Gastrocnemius medialis (tissue), 4 donors: ENCODE results near the gene THSD4. TPM values are rescaled to one million over a fixed set of nuclear protein-coding genes. Genes with fewer than 3 reads are reported as not detected.

ENCODE experiments used
- ATAC-seq, 2 donors: fragments of 150-250 bp; one replicate each; pipeline ENCODE4 v1.9.1; 2016
- DNase-seq, 2 donors: peaks; one replicate each; pipeline ENCODE4 v3.0.0-alpha.2; 2019
- H3K27ac ChIP-seq, 4 donors: fragments of 200-600 bp; sonication (generic); 1 replicate in 1 of 4; 2 replicates in 3 of 4; pipeline ENCODE4 v1.5.1; 2016 to 2018; ENCODE audit warnings: mild to moderate bottlenecking in 2 of 4, moderate library complexity in 1 of 4
- H3K27me3 ChIP-seq, 3 donors: fragments of 200-600 bp; sonication (generic) in 2 of 3; 1 replicate in 1 of 3; 2 replicates in 2 of 3; pipeline versions ENCODE4 v1.5.1 to v1.6.0; 2016 to 2019; ENCODE audit warnings: mild to moderate bottlenecking in 1 of 3, moderate library complexity in 1 of 3
- H3K36me3 ChIP-seq, 2 donors: fragments of 200-600 bp; sonication (generic) in 1 of 2; one replicate each; pipeline ENCODE4 v1.5.1; 2017 to 2018
- H3K4me1 ChIP-seq, 2 donors: fragments of 200-600 bp; sonication (generic) in 1 of 2; one replicate each; pipeline ENCODE4 v1.5.1; 2016 to 2017; ENCODE audit warnings: mild to moderate bottlenecking in 2 of 2
- H3K4me3 ChIP-seq, 4 donors: fragments of 200-600 bp; sonication (generic) in 3 of 4; 1 replicate in 1 of 4; 2 replicates in 3 of 4; pipeline ENCODE4 v1.5.1; 2016 to 2019; ENCODE audit warnings: mild to moderate bottlenecking in 2 of 4
- H3K9me3 ChIP-seq, 3 donors: fragments of 200-600 bp; sonication (generic) in 2 of 3; 1 replicate in 1 of 3; 2 replicates in 2 of 3; pipeline ENCODE4 v1.5.1; 2016 to 2019
- CTCF ChIP-seq, 5 experiments: fragments of 450-650 bp in 3 of 5; fragments of 200-600 bp in 2 of 5; sonication (generic) in 2 of 5; IDR thresholded peaks in 4 of 5; conservative IDR thresholded peaks in 1 of 5; 1 replicate in 4 of 5; 2 replicates in 1 of 5; pipeline ENCODE4 v1.5.1; 2016 to 2019; ENCODE audit warnings: antibody characterized with exemption in 5 of 5, mild to moderate bottlenecking in 3 of 5, moderate library complexity in 3 of 5
- POLR2A ChIP-seq, 2 donors: fragments of 450-650 bp; IDR thresholded peaks; one replicate each; pipeline ENCODE4 v1.6.1; 2017; ENCODE audit warnings: antibody characterized with exemption in 2 of 2, mild to moderate bottlenecking in 2 of 2, moderate library complexity in 2 of 2
- in situ Hi-C, 4 donors: fragments of 200-750 bp; cut with MboI; loops; one replicate each; pipeline versions ENCODE4 v1.15.0 to v1.8.0; 2017; ENCODE audit warnings: low sequenced_read_pairs in 4 of 4
- intact Hi-C: fragments of 100-400 bp; cut with DNase I; formaldehyde crosslinking; loops from one replicate; pipeline ENCODE4 v1.15.1; 2023; ENCODE audit warnings: low total_unique reads
- total RNA-seq, 4 donors: library from RNA; depleted of rRNA; stranded (reverse); fragments of >200 nt; gene quantifications; one replicate each; pipeline versions ENCODE4 v1.1.0 to v1.2.3, GENCODE V29; 2016

THSD4 gene
- total RNA-seq, 4 donors from 2014 or later = 0.35 to 3.1 (median 0.60) TPM

GRCh38 chr15:71761649-71762048 is 646.4 kb downstream of the THSD4 start:
- Histone ChIP-seq H3K27me3 (no peaks in the 10 kb centered on the region), H3K9me3 (no peaks in the 10 kb centered on the region), H3K27ac (peak overlapping the region in 1 of 4 donors; percentile 41), H3K4me1 (no peaks in the 10 kb centered on the region), H3K36me3 (no peaks in the 10 kb centered on the region), H3K4me3 (no peak overlapping the region)
- no peak for DNase-seq
- ATAC-seq = peak; percentile 23 to 46
- TF ChIP-seq POLR2A (IDR thresholded peaks at IDR 0.05) (no peak), CTCF (IDR thresholded peaks at IDR 0.05 in 4 of 5, conservative IDR thresholded peaks at IDR 0.05 in 1 of 5) (no peak)
- in situ Hi-C loops (loop anchor here in 1 of 4 donors (25.0 kb wide), 1 partner anchor 401 kb away; no protein-coding TSS in a partner anchor), intact Hi-C loops (no loop called here)

GRCh38 chr15:71768184-71768583 is 652.9 kb downstream of the THSD4 start:
- Histone ChIP-seq H3K27me3 (no peaks in the 10 kb centered on the region), H3K27ac (no peak overlapping the region), H3K4me3 (no peak overlapping the region), H3K4me1 (no peaks in the 10 kb centered on the region), H3K36me3 (no peaks in the 10 kb centered on the region), H3K9me3 (no peaks in the 10 kb centered on the region)
- in situ Hi-C loops (loop anchor here in 1 of 4 donors (25.0 kb wide), 1 partner anchor 394 kb away; no protein-coding TSS in a partner anchor), intact Hi-C loops (no loop called here)
- TF ChIP-seq POLR2A (IDR thresholded peaks at IDR 0.05) (no peak), CTCF (IDR thresholded peaks at IDR 0.05 in 4 of 5, conservative IDR thresholded peaks at IDR 0.05 in 1 of 5) (no peak)
- ATAC-seq (no peak), DNase-seq (no peak)

- no peak for ATAC-seq
- H3K27me3 ChIP-seq = no peaks in the 10 kb centered on the region
- no peaks in the 10 kb centered on the region for H3K36me3 ChIP-seq
- no peaks in the 10 kb centered on the region for H3K9me3 ChIP-seq
- no peak for DNase-seq
- H3K4me3 ChIP-seq = no peak overlapping the region
- in situ Hi-C loops = loop anchor here in 1 of 4 donors (25.0 kb wide), 1 partner anchor 389 kb away; no protein-coding TSS in a partner anchor
- intact Hi-C loops = no loop called here
- H3K4me1 ChIP-seq = no peaks in the 10 kb centered on the region
- no peak overlapping the region for H3K27ac ChIP-seq
- no peak for TF ChIP-seq CTCF (IDR thresholded peaks at IDR 0.05 in 4 of 5, conservative IDR thresholded peaks at IDR 0.05 in 1 of 5)
Observed at GRCh38 chr15:71773206-71773859, 658.1 kb downstream of the THSD4 start.

- intact Hi-C loops = no loop called here
- in situ Hi-C loops = no loop called here
- DNase-seq = no peak
Observed at GRCh38 chr15:71775856-71776255, 660.6 kb downstream of the THSD4 start.

More at GRCh38 chr15:71775856-71776255, 660.6 kb downstream of the THSD4 start:
- H3K36me3 ChIP-seq = no peaks in the 10 kb centered on the region
- no peak overlapping the region for H3K4me3 ChIP-seq
- H3K4me1 ChIP-seq = peaks cover 7 to 9% of the 10 kb centered on the region in 2 donors
- no peak for ATAC-seq
- no peaks in the 10 kb centered on the region for H3K9me3 ChIP-seq
- H3K27ac ChIP-seq = no peak overlapping the region
- no peak for TF ChIP-seq CTCF (IDR thresholded peaks at IDR 0.05 in 4 of 5, conservative IDR thresholded peaks at IDR 0.05 in 1 of 5)
- no peak for TF ChIP-seq POLR2A (IDR thresholded peaks at IDR 0.05)
- H3K27me3 ChIP-seq = no peaks in the 10 kb centered on the region
